ENCODE results near the gene SAXO1. TPM values are rescaled to one million over a fixed set of nuclear protein-coding genes. Genes with fewer than 3 reads are reported as not detected.

SAXO1 gene
- total and polyA plus RNA-seq, 10 donors, result 0.02 to 0.89 (median 0.25) TPM; not detected in 4

GRCh38 chr9:18911714-18912342 lies 121.2 kb downstream of the SAXO1 start:
- TF ChIP-seq POLR2A (IDR thresholded peaks at IDR 0.05) (no peak), POLR2AphosphoS5 (IDR thresholded peaks at IDR 0.05) (no peak), CTCF (IDR thresholded peaks at IDR 0.05 in 8 of 11, conservative IDR thresholded peaks at IDR 0.05 in 3 of 11) (no peak)
- DNase-seq, result no peak
- no peaks in the 10 kb centered on the region for H3K4me1 ChIP-seq
- intact Hi-C loops (cut with DNase I; ENCODE audit: low total_unique reads), result loop anchor here (10.0 kb wide), 1 partner anchor 57 kb away; no protein-coding TSS in a partner anchor
- H3K9me3 ChIP-seq, result no peaks in the 10 kb centered on the region
- no peak overlapping the region for H3K4me3 ChIP-seq
- H3K27me3 ChIP-seq (replicated peaks in 1 of 7), result peaks cover 0 to 23% (median 0%) of the 10 kb centered on the region in 7 donors
- H3K36me3 ChIP-seq, result no peaks in the 10 kb centered on the region
- H3K27ac ChIP-seq, result no peak overlapping the region
- WGBS, 5 donors, result 92 to 97% (median 93%) methylated on average over 9 of the region's 9 CpGs

- TF ChIP-seq POLR2A (IDR thresholded peaks at IDR 0.05) (no peak), POLR2AphosphoS5 (IDR thresholded peaks at IDR 0.05) (no peak), CTCF (IDR thresholded peaks at IDR 0.05 in 8 of 11, conservative IDR thresholded peaks at IDR 0.05 in 3 of 11) (no peak)
- Histone ChIP-seq H3K27me3 (replicated peaks in 1 of 7) (peaks cover 0 to 23% (median 0%) of the 10 kb centered on the region in 7 donors), H3K36me3 (no peaks in the 10 kb centered on the region), H3K9me3 (no peaks in the 10 kb centered on the region), H3K4me1 (no peaks in the 10 kb centered on the region), H3K4me3 (no peak overlapping the region), H3K27ac (no peak overlapping the region)
- no peak for DNase-seq
- intact Hi-C loops (cut with DNase I; ENCODE audit: low total_unique reads), result loop anchor here (10.0 kb wide), 1 partner anchor 56 kb away; no protein-coding TSS in a partner anchor
- WGBS, 5 donors, result 31 to 46% (median 39%) methylated on average over 6 of the region's 6 CpGs
Measured at GRCh38 chr9:18910916-18911315, 122.1 kb downstream of the SAXO1 start.

- Histone ChIP-seq H3K36me3 (no peaks in the 10 kb centered on the region), H3K27ac (no peak overlapping the region), H3K9me3 (no peaks in the 10 kb centered on the region), H3K4me1 (no peaks in the 10 kb centered on the region), H3K4me3 (no peak overlapping the region), H3K27me3 (replicated peaks in 1 of 7) (peaks cover 0 to 23% (median 0%) of the 10 kb centered on the region in 7 donors)
- DNase-seq, result no peak
- TF ChIP-seq CTCF (IDR thresholded peaks at IDR 0.05 in 8 of 11, conservative IDR thresholded peaks at IDR 0.05 in 3 of 11) (no peak), POLR2AphosphoS5 (IDR thresholded peaks at IDR 0.05) (no peak), POLR2A (IDR thresholded peaks at IDR 0.05) (no peak)
- intact Hi-C loops (cut with DNase I; ENCODE audit: low total_unique reads), result loop anchor here (10.0 kb wide), 1 partner anchor 56 kb away; no protein-coding TSS in a partner anchor
- WGBS, 5 donors, result 55 to 83% (median 69%) methylated on average over 2 of the region's 2 CpGs
Measured at GRCh38 chr9:18910435-18910834, 122.6 kb downstream of the SAXO1 start.

GRCh38 chr9:18909140-18910018 lies 123.6 kb downstream of the SAXO1 start:
- Histone ChIP-seq H3K4me3 (no peak overlapping the region), H3K9me3 (no peaks in the 10 kb centered on the region), H3K27ac (no peak overlapping the region), H3K27me3 (replicated peaks in 1 of 7) (peaks cover 0 to 23% (median 0%) of the 10 kb centered on the region in 7 donors), H3K4me1 (no peaks in the 10 kb centered on the region), H3K36me3 (no peaks in the 10 kb centered on the region)
- intact Hi-C loops (cut with DNase I; ENCODE audit: low total_unique reads), result loop anchor here (10.0 kb wide), 1 partner anchor 55 kb away; no protein-coding TSS in a partner anchor
- no peak for DNase-seq
- TF ChIP-seq POLR2AphosphoS5 (IDR thresholded peaks at IDR 0.05), result no peak
- no peak for TF ChIP-seq POLR2A (IDR thresholded peaks at IDR 0.05)
- no peak for TF ChIP-seq CTCF (IDR thresholded peaks at IDR 0.05 in 8 of 11, conservative IDR thresholded peaks at IDR 0.05 in 3 of 11)
- WGBS, 5 donors, result 89 to 91% (median 90%) methylated on average over 15 to 17 of the region's 17 CpGs
